Ishikawa (cell line): ENCODE data around the gene LIME1.

Experiments used
- CEBPB ChIP-seq: IDR thresholded peaks from 2 replicates; pipeline ENCODE4 v1.6.1; 2012
- CREB1 ChIP-seq: IDR thresholded peaks from 2 replicates; pipeline ENCODE4 v1.6.1; 2012; ENCODE audit warnings: low read depth
- EGR1 ChIP-seq: IDR thresholded peaks from 2 replicates; pipeline ENCODE4 v1.6.1; 2012
- EP300 ChIP-seq: IDR thresholded peaks from 2 replicates; pipeline ENCODE4 v1.6.1; 2012; ENCODE audit warnings: borderline replicate concordance
- FOXM1 ChIP-seq: IDR thresholded peaks from 2 replicates; pipeline ENCODE4 v1.6.1; 2012; ENCODE audit warnings: low read depth, borderline replicate concordance
- NFIC ChIP-seq: IDR thresholded peaks from 2 replicates; pipeline ENCODE4 v1.6.1; 2012
- RAD21 ChIP-seq: IDR thresholded peaks from 2 replicates; pipeline ENCODE4 v1.6.1; 2012; ENCODE audit warnings: low read depth
- TAF1 ChIP-seq: IDR thresholded peaks from 2 replicates; pipeline ENCODE4 v1.6.1; 2012; ENCODE audit warnings: low read depth, mild to moderate bottlenecking
- TCF12 ChIP-seq: IDR thresholded peaks from 2 replicates; pipeline ENCODE4 v1.6.1; 2012; ENCODE audit warnings: low read depth
- TEAD4 ChIP-seq: IDR thresholded peaks from 2 replicates; pipeline ENCODE4 v1.6.1; 2012
- YY1 ChIP-seq: IDR thresholded peaks from 2 replicates; pipeline ENCODE4 v1.6.1; 2012; ENCODE audit warnings: low read depth
- ZBTB7A ChIP-seq: IDR thresholded peaks from 2 replicates; pipeline ENCODE4 v1.6.1; 2012; ENCODE audit warnings: low read depth
- TF ChIP-seq, protein P1 (sequence below): IDR thresholded peaks from 2 replicates; pipeline ENCODE4 v1.6.1; 2012; ENCODE audit warnings: low read depth, mild to moderate bottlenecking
- TF ChIP-seq, protein P2 (sequence below): IDR thresholded peaks from 2 replicates; pipeline ENCODE4 v1.6.1; 2012
- TF ChIP-seq, protein P3 (sequence below): IDR thresholded peaks from 2 replicates; pipeline ENCODE4 v1.6.1; 2012

LIME1 gene

DNA sequence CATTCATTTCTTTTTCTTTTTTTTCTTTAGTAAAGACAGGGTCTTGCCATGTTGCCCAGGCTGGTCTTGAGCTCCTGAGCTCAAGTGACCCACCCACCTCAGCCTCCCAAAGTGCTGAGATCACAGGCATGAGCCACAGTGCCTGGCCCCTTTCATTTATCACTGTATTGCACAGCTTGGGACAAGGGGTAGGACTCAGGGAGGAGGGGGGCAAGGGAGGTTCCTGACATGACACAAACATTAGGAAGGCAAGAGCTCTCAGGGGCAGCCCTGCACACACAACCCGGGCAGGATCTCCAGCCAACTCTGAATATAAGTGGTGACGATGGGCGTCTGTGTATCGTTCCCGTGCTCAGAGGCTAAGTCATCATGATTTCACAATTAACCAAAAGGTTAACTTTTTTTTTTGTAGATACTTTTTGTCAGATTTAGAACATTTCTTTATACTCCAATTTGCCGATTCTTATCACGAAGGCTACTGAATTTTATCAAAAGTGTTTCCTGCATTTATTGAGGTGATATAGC lies 23.0 kb downstream of the LIME1 start:
- TF ChIP-seq RAD21, result no peak
- TF ChIP-seq FOXM1, result no peak
- TF ChIP-seq TCF12, result no peak
- no peak for TF ChIP-seq ZBTB7A
- TF ChIP-seq CEBPB, result no peak

DNA sequence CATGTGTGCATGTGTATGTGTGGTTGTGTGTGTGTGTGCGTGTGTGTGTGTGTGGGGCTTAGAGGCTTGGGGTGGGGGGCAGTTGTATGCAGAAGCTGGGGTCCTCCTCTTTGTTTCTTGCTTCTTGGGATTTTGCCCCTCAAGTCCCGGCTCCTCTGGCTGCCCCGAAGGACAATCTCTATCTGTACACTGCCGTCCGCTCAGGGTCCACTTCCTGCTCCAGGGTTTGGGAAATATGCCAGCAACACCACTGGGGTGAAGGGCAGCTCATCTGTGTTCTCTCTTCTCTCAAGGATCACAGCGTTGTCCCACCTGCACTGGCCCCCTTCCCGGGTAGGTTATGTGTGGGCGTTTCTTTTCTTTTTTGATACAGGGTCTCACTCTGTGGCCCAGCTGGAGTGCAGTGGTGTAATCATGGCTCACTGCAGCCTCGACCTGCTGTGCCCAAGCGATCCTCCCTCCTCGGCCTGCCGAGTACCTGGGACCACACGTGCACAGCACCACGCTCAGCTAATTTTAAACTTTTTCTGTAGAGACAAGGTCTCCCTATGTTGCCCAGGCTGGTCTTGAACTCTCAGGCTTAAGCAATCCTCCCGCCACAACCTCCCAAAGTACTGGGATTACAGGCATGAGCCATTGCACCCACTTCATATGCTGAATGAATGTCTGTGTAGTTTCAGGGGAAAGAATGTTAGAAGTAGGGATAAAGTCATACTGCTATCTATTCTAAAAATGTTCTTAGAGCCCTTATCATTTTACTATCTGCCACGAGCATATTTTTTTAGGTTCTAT lies 28.8 kb downstream of the LIME1 start:
- TF ChIP-seq, protein P1, sequence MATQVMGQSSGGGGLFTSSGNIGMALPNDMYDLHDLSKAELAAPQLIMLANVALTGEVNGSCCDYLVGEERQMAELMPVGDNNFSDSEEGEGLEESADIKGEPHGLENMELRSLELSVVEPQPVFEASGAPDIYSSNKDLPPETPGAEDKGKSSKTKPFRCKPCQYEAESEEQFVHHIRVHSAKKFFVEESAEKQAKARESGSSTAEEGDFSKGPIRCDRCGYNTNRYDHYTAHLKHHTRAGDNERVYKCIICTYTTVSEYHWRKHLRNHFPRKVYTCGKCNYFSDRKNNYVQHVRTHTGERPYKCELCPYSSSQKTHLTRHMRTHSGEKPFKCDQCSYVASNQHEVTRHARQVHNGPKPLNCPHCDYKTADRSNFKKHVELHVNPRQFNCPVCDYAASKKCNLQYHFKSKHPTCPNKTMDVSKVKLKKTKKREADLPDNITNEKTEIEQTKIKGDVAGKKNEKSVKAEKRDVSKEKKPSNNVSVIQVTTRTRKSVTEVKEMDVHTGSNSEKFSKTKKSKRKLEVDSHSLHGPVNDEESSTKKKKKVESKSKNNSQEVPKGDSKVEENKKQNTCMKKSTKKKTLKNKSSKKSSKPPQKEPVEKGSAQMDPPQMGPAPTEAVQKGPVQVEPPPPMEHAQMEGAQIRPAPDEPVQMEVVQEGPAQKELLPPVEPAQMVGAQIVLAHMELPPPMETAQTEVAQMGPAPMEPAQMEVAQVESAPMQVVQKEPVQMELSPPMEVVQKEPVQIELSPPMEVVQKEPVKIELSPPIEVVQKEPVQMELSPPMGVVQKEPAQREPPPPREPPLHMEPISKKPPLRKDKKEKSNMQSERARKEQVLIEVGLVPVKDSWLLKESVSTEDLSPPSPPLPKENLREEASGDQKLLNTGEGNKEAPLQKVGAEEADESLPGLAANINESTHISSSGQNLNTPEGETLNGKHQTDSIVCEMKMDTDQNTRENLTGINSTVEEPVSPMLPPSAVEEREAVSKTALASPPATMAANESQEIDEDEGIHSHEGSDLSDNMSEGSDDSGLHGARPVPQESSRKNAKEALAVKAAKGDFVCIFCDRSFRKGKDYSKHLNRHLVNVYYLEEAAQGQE, result no peak
- TF ChIP-seq CEBPB (no peak), EP300 (no peak), TCF12 (no peak), TEAD4 (no peak), CREB1 (no peak)
- TF ChIP-seq, protein P2, sequence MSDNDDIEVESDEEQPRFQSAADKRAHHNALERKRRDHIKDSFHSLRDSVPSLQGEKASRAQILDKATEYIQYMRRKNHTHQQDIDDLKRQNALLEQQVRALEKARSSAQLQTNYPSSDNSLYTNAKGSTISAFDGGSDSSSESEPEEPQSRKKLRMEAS, result no peak

DNA sequence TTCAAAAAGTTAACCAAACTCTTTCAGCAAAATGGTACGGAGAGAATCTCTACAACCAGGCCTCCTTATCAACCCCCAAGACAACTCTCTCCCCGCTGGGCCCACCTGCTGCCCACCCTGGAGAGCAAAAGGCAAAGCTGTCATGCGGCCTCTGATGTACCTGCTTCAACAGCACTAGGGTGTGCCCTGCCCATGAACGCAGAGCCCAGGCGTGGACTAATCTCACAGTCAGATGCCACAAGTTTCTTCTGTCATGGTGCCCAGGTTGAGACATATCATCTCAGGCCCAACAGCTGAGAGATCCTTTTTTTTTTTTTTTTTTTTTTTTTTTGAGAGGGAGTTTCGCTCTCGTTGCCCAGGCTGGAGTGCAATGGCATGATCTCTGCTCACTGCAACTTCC lies 29.4 kb downstream of the LIME1 start:
- TF ChIP-seq EGR1 (no peak), RAD21 (no peak)
- TF ChIP-seq, protein P2, result no peak

DNA sequence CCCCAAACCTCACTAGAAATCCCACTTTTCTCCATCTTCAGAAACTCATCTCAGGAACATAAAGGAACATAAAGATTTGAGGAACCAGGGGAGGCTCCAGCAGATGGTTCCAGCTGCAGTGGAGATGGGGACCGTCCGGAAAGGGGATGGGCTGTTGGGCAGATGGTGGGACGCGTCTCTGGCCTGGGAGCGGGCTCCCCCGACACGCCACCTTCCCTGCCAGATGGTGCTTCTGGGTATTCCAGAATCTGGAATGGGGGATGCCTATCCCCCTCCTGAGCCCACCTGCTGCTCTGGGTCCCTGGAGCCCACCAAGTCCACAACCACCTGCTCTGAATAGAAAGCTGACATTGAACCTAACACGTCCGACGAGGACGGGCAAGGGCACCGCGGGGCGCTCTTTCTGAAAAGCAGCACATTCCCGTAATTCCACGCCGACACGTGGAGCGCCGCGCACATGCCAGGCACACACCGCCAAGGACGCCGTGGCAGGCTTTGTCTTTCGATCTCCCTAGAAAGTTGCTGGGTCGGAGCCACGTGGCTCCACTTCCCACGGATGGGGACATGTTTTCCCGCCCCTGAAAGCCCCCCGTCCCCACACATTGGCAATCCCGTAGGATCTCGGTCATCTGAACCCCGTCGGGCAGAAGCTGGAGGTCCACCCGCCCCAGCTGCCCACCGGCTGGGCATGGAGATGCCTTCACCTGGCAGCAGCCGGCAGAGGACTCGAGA lies 30.4 kb downstream of the LIME1 start:
- no peak for TF ChIP-seq RAD21
- TF ChIP-seq NFIC, result no peak
- TF ChIP-seq ZBTB7A, result no peak
- no peak for TF ChIP-seq TCF12
- no peak for TF ChIP-seq TAF1
- TF ChIP-seq YY1, result no peak
- no peak for TF ChIP-seq CEBPB
- TF ChIP-seq, protein P1, result no peak
- TF ChIP-seq, protein P2, result no peak
- TF ChIP-seq TEAD4, result no peak
- TF ChIP-seq EP300, result no peak
- no peak for TF ChIP-seq EGR1
- TF ChIP-seq CREB1, result no peak
- TF ChIP-seq FOXM1, result no peak
- TF ChIP-seq, protein P3, sequence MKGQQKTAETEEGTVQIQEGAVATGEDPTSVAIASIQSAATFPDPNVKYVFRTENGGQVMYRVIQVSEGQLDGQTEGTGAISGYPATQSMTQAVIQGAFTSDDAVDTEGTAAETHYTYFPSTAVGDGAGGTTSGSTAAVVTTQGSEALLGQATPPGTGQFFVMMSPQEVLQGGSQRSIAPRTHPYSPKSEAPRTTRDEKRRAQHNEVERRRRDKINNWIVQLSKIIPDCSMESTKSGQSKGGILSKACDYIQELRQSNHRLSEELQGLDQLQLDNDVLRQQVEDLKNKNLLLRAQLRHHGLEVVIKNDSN, result no peak

DNA sequence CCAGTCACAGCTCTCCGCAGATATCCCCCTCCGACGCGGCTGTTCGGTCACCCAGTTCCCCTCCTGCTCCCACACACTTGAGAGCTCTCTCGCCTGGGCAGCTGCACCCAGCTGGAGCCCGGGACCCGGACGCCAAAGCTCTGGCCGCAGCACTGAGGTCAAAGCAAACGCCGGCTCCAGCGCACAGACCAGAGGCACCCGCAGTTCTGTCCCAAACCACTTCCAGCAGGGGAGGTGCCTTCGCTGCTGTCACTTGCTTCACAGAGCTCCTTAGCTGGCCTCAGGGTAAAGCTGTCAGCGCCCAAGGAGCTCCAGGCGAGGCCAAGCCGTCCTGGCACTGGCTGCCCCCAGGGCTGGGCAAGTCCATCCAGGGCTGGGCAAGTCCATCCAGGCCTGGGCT lies 31.0 kb downstream of the LIME1 start:
- no peak for TF ChIP-seq CEBPB
- TF ChIP-seq EGR1, result no peak
- TF ChIP-seq, protein P2, result no peak
- TF ChIP-seq TAF1, result no peak
- TF ChIP-seq, protein P3, result no peak
- TF ChIP-seq, protein P1, result no peak
- no peak for TF ChIP-seq CREB1
- TF ChIP-seq TCF12, result no peak
- no peak for TF ChIP-seq NFIC
